ENCODE results near the gene PCDHAC1.

DNA sequence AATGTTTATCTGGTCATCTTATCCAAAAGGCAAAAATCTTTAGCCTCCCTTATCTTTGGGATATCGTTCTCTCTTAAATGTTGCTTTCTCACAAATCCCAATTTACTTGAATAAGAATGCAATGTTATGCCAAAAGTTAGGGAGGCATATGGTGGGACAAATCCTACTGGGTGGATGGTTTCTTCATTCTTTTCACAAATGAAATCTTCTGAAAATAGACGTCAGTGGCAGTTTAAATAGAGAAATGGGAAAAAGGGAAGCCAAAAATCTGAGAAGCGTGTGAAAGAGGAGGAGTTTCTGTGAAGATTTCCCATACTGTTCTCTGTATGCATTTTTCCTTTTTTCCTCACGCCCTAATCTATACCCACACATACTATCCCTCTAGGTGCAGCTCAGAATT is 2.5 kb upstream of the PCDHAC1 start:
- TF ChIP-seq POLR2AphosphoS5 (IDR thresholded peaks at IDR 0.05; ENCODE audit: borderline replicate concordance, low read depth, low read length) (no peak), EZH2 (IDR thresholded peaks at IDR 0.05) (no peak)

Measured in SK-N-MC (cell line).